Activated CD8-positive, alpha-beta T cell treated with anti-CD3 and anti-CD28 coated beads for 36 hours (primary cell): Measurements from ENCODE around the gene ADAM10. TPM values are rescaled to one million over a fixed set of nuclear protein-coding genes. Genes with fewer than 3 reads are reported as not detected.
A peak's percentile ranks its signal among the peaks of the same experiment; 100 is the strongest.

ENCODE experiments used
- ATAC-seq: fragments of 200-7000 bp; cut with Tn5 transposase; one replicate; pipeline ENCODE4 v1.10.0; 2021; ENCODE audit warnings: mild to moderate bottlenecking, moderate library complexity
- CTCF ChIA-PET: fragments of 350-600 bp; sonication (Branson Sonifier 250); formaldehyde crosslinking; loops from one replicate; lab custom pipeline; 2021; ENCODE audit warnings: antibody characterized with exemption; lab: Charles Lee
- POLR2A ChIA-PET: fragments of 350-600 bp; sonication (Branson Sonifier 250); formaldehyde crosslinking; loops from one replicate; lab custom pipeline; 2021; ENCODE audit warnings: antibody characterized with exemption; lab: Charles Lee
- DNase-seq: peaks from one replicate; pipeline ENCODE4 v3.0.0-alpha.2; 2020
- H3K27ac Mint-ChIP-seq: one replicate; pipeline ENCODE4 v1.8.0; 2021; ENCODE audit warnings: mild to moderate bottlenecking, mixed read lengths
- H3K27me3 Mint-ChIP-seq: one replicate; pipeline ENCODE4 v1.8.0; 2021; ENCODE audit warnings: mixed read lengths
- H3K36me3 Mint-ChIP-seq: one replicate; pipeline ENCODE4 v1.8.0; 2021; ENCODE audit warnings: low read depth, mixed read lengths
- H3K4me1 Mint-ChIP-seq: one replicate; pipeline ENCODE4 v1.8.0; 2021; ENCODE audit warnings: low read depth, mixed read lengths
- H3K4me3 Mint-ChIP-seq: one replicate; pipeline ENCODE4 v1.8.0; 2021; ENCODE audit warnings: mild to moderate bottlenecking, moderate library complexity, mixed read lengths
- H3K9me3 Mint-ChIP-seq: one replicate; pipeline ENCODE4 v1.8.0; 2021; ENCODE audit warnings: mixed read lengths
- CTCF ChIP-seq: fragments of 200-600 bp; IDR thresholded peaks from one replicate; pipeline ENCODE4 v1.8.0; 2022; ENCODE audit warnings: antibody characterized with exemption, mild to moderate bottlenecking
- intact Hi-C: fragments of 100-400 bp; cut with micrococcal nuclease; formaldehyde crosslinking; loops from one replicate; pipeline ENCODE4 v1.10.0; 2022
- total RNA-seq, 2 experiments: library from RNA; stranded (reverse); gene quantifications; one replicate each; pipeline ENCODE4 v1.2.3, GENCODE V29; 2021

ADAM10 gene
- total RNA-seq, 2 experiments from 2014 or later: 76.4 to 79.4 TPM

DNA sequence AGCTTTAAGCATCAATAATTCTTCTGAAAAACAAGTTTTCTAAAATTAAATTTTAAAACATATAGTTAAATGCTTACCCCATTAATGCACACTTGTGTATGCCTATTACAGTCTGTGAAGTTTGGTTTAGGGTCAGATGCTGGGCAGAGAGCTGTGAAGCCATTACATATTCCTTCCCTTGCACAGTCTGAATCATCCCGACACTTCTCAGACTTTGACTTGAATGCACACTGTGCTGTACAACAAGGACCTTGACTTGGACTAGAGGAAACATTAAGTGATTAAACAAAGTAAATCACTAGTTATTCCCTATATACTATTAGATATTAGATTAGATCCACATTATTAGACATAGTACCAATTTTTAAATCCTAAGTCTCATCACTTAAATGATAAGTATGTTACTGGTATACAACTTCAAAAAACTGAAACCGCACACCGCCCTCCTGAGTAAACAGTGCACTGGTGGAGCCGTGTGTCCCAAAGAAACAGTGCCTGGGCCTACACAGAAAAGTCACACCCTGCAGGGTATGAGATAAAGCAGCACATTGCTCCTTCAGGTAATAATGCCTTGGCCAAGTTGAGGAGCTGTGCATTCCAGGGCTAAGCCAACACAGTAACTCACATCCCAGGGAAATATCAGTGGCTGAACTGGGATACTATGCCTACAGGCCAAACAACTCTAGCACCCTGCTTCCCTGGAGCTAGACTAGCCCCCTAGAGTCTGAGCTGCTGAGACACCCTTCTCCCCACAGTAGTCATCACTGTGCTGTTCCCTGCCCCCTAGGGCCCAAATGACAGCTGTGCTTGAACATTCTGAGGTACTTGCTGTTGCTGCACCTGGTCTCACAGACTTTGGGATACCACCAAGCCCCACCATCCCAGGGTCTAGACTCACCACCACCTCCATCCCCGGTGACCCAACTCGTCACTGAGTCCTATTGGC, 137.5 kb downstream of the ADAM10 start:
- H3K27ac Mint-ChIP-seq: no peak overlapping the region
- H3K36me3 Mint-ChIP-seq: peaks cover 69% of the 10 kb centered on the region
- ATAC-seq (no peak), DNase-seq (no peak)
- POLR2A ChIA-PET: no interaction called here
- peaks cover 22% of the 10 kb centered on the region for H3K9me3 Mint-ChIP-seq
- no peak overlapping the region for H3K4me3 Mint-ChIP-seq
- TF ChIP-seq CTCF: no peak
- H3K4me1 Mint-ChIP-seq: peaks cover 22% of the 10 kb centered on the region
- no peaks in the 10 kb centered on the region for H3K27me3 Mint-ChIP-seq
- intact Hi-C loops: no loop called here
- CTCF ChIA-PET: interaction anchor here (1.0 kb wide), 1 partner anchor 23 kb away, joined by 3 read pairs; no protein-coding TSS in a partner anchor

- Mint-ChIP-seq H3K36me3 (peaks cover 49% of the 10 kb centered on the region), H3K4me1 (peaks cover 24% of the 10 kb centered on the region), H3K4me3 (no peak overlapping the region), H3K9me3 (peaks cover 3% of the 10 kb centered on the region), H3K27ac (no peak overlapping the region), H3K27me3 (no peaks in the 10 kb centered on the region)
- no peak for TF ChIP-seq CTCF
- intact Hi-C loops: no loop called here
- no peak for DNase-seq
- no peak for ATAC-seq
- CTCF ChIA-PET: no interaction called here
- POLR2A ChIA-PET: no interaction called here
These were observed 140.8 kb downstream of the ADAM10 start for GRCh38 chr15:58608711-58609110.

- ATAC-seq (no peak), DNase-seq (no peak)
- Mint-ChIP-seq H3K9me3 (no peaks in the 10 kb centered on the region), H3K27me3 (no peaks in the 10 kb centered on the region), H3K36me3 (peaks cover 48% of the 10 kb centered on the region), H3K4me1 (peaks cover 24% of the 10 kb centered on the region), H3K27ac (peak overlapping the region; percentile 21), H3K4me3 (no peak overlapping the region)
- intact Hi-C loops: no loop called here
- ChIA-PET CTCF (no interaction called here), POLR2A (no interaction called here)
- TF ChIP-seq CTCF: no peak
These were observed 141.3 kb downstream of the ADAM10 start for GRCh38 chr15:58608129-58608590.

GRCh38 chr15:58606577-58607080, 142.9 kb downstream of the ADAM10 start:
- intact Hi-C loops: no loop called here
- H3K9me3 Mint-ChIP-seq: no peaks in the 10 kb centered on the region

More at GRCh38 chr15:58606577-58607080, 142.9 kb downstream of the ADAM10 start:
- peaks cover 24% of the 10 kb centered on the region for H3K4me1 Mint-ChIP-seq
- H3K4me3 Mint-ChIP-seq: no peak overlapping the region
- no peak overlapping the region for H3K27ac Mint-ChIP-seq
- POLR2A ChIA-PET: interaction anchor here (1.0 kb wide), 1 partner anchor 18 kb away, joined by 3 read pairs; no protein-coding TSS in a partner anchor
- ATAC-seq: no peak
- DNase-seq: no peak
- no peak for TF ChIP-seq CTCF
- CTCF ChIA-PET: no interaction called here
- no peaks in the 10 kb centered on the region for H3K27me3 Mint-ChIP-seq
- H3K36me3 Mint-ChIP-seq: peaks cover 45% of the 10 kb centered on the region
